IgD-negative memory B cell (primary cell): Measurements from ENCODE around the gene PIGA. TPM values are rescaled to one million over a fixed set of nuclear protein-coding genes. Genes with fewer than 3 reads are reported as not detected.
A peak's percentile ranks its signal among the peaks of the same experiment; 100 is the strongest.
"Not testable (repeated sequence)": the region's sequence is repeated elsewhere in the genome, so short reads cannot be mapped to it uniquely, and the experiment has no call there.

Experiments
- H3K27ac Mint-ChIP-seq, 3 donors: one replicate each; pipeline ENCODE4 v1.8.0; 2020 to 2022; ENCODE audit warnings: mild to moderate bottlenecking in 3 of 3, mixed read lengths in 3 of 3, moderate library complexity in 1 of 3
- H3K27me3 Mint-ChIP-seq: one replicate; pipeline ENCODE4 v1.8.0; 2021; ENCODE audit warnings: mixed read lengths
- H3K36me3 Mint-ChIP-seq: one replicate; pipeline ENCODE4 v1.8.0; 2020; ENCODE audit warnings: mild to moderate bottlenecking, mixed read lengths
- H3K4me1 Mint-ChIP-seq, 3 donors: one replicate each; pipeline ENCODE4 v1.8.0; 2020 to 2022; ENCODE audit warnings: mixed read lengths in 3 of 3, mild to moderate bottlenecking in 1 of 3
- H3K4me3 Mint-ChIP-seq, 4 donors: one replicate each; pipeline ENCODE4 v1.8.0; 2020 to 2022; ENCODE audit warnings: mild to moderate bottlenecking in 4 of 4, mixed read lengths in 4 of 4, moderate library complexity in 3 of 4
- H3K9me3 Mint-ChIP-seq, 3 donors: one replicate each; pipeline ENCODE4 v1.8.0; 2020 to 2021; ENCODE audit warnings: mixed read lengths in 3 of 3, mild to moderate bottlenecking in 1 of 3
- polyA plus RNA-seq: library from polyadenylated mRNA; unstranded; fragments of 300-500 nt; fragmentation: Illumina TruSeq; gene quantifications from one replicate; pipeline ENCODE4 v1.2.3, GENCODE V29; 2021

Gene PIGA
- polyA plus RNA-seq, 1 donor from 2014 or later = 5.2 TPM

DNA sequence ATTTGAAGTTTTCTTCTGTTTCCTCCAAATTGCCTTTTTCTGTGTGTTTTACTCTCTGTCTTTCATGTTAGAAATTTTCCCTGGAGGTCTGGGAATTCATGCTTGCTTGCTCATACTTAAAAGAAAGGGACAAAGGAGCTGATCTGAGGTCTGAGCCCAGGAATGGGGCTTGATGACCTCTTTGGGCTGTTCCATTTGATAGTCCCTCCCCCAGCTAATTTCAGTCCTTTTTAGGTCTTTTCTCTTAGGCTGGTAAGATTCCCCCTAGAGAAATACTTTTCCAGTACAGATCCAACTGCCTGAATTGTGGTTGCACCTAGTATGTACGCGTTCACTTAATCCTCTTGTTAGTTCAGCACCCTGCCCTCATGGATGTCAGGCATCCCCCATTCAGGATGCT is 5.5 kb upstream of the PIGA start:
- no peak overlapping the region for H3K4me3 Mint-ChIP-seq
- no peaks in the 10 kb centered on the region for H3K9me3 Mint-ChIP-seq
- H3K36me3 Mint-ChIP-seq = no peaks in the 10 kb centered on the region
- peaks cover 12% of the 10 kb centered on the region for H3K27me3 Mint-ChIP-seq
- peaks cover 2 to 6% (median 2%) of the 10 kb centered on the region in 3 donors for H3K4me1 Mint-ChIP-seq
- no peak overlapping the region for H3K27ac Mint-ChIP-seq

DNA sequence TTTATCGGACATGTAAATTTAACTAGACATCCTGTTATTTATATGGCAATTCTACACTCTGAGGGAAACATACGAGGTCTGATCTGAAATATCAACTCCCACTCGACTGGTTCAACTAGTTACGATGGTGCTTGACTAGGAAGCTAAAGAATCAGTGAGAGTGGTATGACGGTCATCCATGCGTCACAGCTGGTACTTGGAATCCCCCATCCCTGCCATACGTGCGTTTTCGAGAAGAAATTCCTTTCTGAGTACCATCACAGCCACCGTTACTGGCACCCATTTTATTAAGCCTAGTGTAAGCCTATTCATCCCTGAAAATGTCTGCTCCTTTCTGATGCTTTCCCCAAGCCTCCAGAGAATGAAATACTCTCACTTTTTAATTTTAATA is 695 bp upstream of the PIGA start:
- H3K4me3 Mint-ChIP-seq = peak overlapping the region; percentile 90 to 98 (median 96)
- H3K36me3 Mint-ChIP-seq = no peaks in the 10 kb centered on the region
- peaks cover 8% of the 10 kb centered on the region for H3K27me3 Mint-ChIP-seq
- peak overlapping the region; percentile 72 to 98 (median 93) for H3K27ac Mint-ChIP-seq
- H3K9me3 Mint-ChIP-seq = no peaks in the 10 kb centered on the region
- H3K4me1 Mint-ChIP-seq = peaks cover 2 to 12% (median 8%) of the 10 kb centered on the region in 3 donors

DNA sequence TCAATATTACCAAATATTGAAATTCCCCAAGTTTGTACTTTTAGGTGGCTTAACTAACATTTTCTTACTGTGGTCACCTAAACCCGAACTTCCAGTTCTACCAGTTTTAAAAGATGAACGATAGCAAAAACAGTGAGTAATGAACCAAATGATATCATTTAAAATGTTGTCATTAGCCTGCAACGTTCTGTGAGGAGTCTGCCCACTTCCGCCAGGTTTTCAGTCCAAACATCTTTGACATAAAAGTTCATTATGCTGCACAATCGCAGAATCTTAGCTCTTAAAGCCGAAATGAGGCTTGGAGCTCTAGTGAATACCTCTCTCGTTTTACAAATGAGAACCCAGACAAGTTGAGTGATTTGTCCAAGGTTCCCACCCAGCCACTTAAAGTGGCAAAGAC is 762 bp downstream of the PIGA start:
- Mint-ChIP-seq H3K27ac (peak overlapping the region; percentile 93 to 98 (median 95)), H3K36me3 (no peaks in the 10 kb centered on the region), H3K4me1 (peaks cover 0 to 12% (median 8%) of the 10 kb centered on the region in 3 donors), H3K27me3 (peaks cover 5% of the 10 kb centered on the region), H3K4me3 (peak overlapping the region; percentile 90 to 98 (median 96)), H3K9me3 (no peaks in the 10 kb centered on the region)

DNA sequence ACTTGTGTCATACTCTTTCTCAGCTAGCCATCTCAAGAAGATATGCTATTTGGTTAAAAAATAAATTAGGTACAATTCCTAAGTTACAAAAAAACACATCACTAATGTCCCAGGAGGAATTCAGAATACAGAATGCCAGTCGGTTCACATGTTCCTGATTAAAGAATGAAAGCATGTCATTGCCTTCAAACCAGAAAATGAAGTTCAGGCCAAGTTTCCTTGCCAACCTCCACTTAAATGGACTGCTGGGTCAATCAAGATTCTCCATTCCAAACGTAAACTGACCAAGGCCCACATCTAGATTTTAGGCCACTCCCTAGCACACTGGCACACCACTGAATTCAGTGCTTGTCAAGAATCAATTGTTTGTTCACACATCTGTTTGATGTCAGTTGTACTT is 6.5 kb downstream of the PIGA start:
- peaks cover 0 to 3% (median 2%) of the 10 kb centered on the region in 3 donors for H3K4me1 Mint-ChIP-seq
- H3K9me3 Mint-ChIP-seq = no peaks in the 10 kb centered on the region
- H3K27ac Mint-ChIP-seq = no peak overlapping the region
- no peaks in the 10 kb centered on the region for H3K27me3 Mint-ChIP-seq
- no peaks in the 10 kb centered on the region for H3K36me3 Mint-ChIP-seq
- no peak overlapping the region for H3K4me3 Mint-ChIP-seq

DNA sequence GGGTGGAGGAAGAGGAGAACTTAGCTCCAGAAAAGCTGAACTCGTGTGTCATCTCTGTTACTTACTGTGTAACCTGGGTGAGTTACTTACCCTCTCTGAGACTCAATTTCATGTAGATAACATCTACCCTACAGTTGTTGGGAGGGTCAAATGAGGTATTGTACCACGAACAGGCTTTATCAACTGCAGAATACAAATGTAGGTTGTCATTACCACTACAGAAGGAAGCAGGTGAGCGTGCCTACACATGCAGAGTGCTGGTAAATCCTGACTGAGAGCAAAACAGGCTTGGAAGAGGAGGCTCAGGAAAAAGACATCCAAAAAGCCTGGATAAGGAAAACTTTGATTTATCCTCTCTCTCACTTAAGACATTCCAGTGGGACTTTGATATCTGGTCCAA is 7.2 kb downstream of the PIGA start:
- H3K4me3 Mint-ChIP-seq = no peak overlapping the region
- H3K9me3 Mint-ChIP-seq = no peaks in the 10 kb centered on the region
- no peaks in the 10 kb centered on the region for H3K36me3 Mint-ChIP-seq
- H3K27ac Mint-ChIP-seq = no peak overlapping the region
- H3K27me3 Mint-ChIP-seq = peaks cover 1% of the 10 kb centered on the region
- H3K4me1 Mint-ChIP-seq = peaks cover 0 to 3% (median 2%) of the 10 kb centered on the region in 3 donors

DNA sequence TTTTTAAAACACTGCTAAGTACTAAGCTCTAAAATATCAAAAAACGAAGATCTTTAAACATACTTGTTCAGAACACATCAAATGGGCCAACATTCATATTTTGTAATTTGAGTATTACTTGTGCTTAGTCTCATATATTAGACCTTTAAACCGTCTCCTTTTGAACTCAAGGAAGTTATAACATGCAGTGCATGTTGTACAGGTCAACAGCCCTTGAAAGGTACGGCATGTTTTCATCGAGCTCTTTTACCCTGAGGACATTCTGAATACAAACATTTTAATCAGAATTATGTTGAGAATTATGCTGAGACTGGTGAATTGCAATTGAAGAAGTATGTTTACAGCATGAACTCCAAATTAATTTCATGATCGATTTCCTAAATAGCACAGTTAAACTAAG is 12.9 kb downstream of the PIGA start:
- Mint-ChIP-seq H3K4me3 (no peak overlapping the region), H3K4me1 (no peaks in the 10 kb centered on the region), H3K36me3 (peaks cover 1% of the 10 kb centered on the region), H3K9me3 (no peaks in the 10 kb centered on the region), H3K27ac (no peak overlapping the region), H3K27me3 (peaks cover 1% of the 10 kb centered on the region)

DNA sequence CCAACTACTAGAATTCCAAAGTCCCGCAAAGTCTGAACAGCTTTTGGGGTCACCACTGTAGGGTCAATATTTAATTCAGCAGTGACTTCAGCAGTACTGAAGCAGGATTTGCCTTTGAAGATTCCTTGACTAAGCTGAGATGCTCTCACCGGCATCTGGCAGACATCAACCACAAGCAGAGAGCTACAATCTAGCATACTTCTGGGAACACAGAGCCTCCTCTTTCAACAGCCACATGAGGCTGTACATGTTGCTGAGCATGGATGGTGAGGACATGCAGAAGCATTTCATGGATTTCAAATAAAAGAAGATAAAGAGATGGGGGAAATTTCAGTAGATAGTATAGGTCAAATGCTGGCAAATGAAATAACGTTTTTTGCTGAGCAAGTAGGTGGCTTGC is 13.3 kb downstream of the PIGA start:
- no peak overlapping the region for H3K27ac Mint-ChIP-seq
- H3K27me3 Mint-ChIP-seq = peaks cover 1% of the 10 kb centered on the region
- peaks cover 1% of the 10 kb centered on the region for H3K36me3 Mint-ChIP-seq
- H3K9me3 Mint-ChIP-seq = no peaks in the 10 kb centered on the region
- peak overlapping the region in 1 of 4 donors; percentile 48 for H3K4me3 Mint-ChIP-seq
- no peaks in the 10 kb centered on the region for H3K4me1 Mint-ChIP-seq

DNA sequence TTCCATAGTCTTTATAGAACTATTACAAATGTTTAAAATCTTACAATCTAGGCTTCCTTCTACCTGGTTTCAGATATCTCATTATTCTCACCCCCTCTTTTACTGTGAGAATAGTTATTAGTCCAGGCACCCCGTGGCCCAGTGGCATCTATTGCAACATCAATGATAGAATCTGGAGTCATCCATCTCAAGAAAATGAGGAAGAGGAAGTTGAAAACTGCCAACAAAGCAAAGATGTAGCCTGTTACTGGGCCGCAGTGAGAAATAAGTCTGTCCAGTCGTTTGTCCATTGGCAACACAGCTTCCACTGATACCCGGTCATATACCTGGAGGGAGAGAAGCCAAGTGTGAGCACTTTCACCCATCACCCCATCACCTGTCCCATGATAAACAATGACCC is 13.9 kb downstream of the PIGA start:
- Mint-ChIP-seq H3K27ac (peak overlapping the region in 1 of 3 donors; percentile 67), H3K36me3 (peaks cover 1% of the 10 kb centered on the region), H3K27me3 (peaks cover 1% of the 10 kb centered on the region), H3K9me3 (no peaks in the 10 kb centered on the region), H3K4me1 (no peaks in the 10 kb centered on the region), H3K4me3 (no peak overlapping the region)

DNA sequence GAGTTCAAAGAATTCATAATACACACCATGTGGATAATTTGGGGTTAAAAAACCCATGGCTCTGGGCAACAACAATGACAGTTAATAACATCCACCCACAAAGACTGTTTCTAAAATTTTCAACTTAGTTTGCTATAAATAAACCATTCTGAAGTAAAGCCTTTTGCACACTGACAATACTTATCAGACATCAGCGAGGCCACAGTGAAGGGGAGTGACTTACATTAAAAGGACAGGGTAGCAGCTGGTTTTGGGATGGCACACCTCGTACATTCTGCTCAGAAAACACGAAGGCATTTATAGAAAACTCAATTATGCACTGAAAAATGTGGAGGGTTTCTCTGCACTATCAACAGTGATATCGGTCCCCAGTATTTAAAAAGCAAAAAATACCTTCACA is 15.0 kb downstream of the PIGA start:
- Mint-ChIP-seq H3K27me3 (peaks cover 1% of the 10 kb centered on the region), H3K27ac (no peak overlapping the region), H3K9me3 (no peaks in the 10 kb centered on the region), H3K36me3 (peaks cover 1% of the 10 kb centered on the region), H3K4me1 (no peaks in the 10 kb centered on the region), H3K4me3 (no peak overlapping the region)

DNA sequence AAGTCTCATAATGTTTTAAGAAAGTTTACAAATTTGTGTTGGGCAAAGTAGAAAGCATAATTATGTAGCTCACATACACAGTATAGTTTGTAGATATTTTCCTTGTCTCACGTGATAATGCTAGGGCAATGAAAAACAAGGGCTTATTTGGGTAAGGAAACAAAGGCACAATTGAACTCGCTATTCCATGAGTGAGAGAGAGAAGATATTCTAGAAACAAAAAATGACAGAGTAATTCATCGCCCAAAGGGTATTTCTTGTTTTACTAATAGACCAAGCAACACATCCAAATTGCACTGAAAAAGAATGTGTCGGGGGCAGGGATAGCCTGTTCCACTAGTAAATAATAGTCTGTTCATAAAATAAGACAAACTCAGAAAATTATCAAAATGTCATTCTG is 16.2 kb downstream of the PIGA start:
- Mint-ChIP-seq H3K9me3 (no peaks in the 10 kb centered on the region), H3K4me1 (no peaks in the 10 kb centered on the region), H3K27me3 (peaks cover 1% of the 10 kb centered on the region), H3K27ac (no peak overlapping the region), H3K4me3 (no peak overlapping the region), H3K36me3 (peaks cover 1% of the 10 kb centered on the region)

DNA sequence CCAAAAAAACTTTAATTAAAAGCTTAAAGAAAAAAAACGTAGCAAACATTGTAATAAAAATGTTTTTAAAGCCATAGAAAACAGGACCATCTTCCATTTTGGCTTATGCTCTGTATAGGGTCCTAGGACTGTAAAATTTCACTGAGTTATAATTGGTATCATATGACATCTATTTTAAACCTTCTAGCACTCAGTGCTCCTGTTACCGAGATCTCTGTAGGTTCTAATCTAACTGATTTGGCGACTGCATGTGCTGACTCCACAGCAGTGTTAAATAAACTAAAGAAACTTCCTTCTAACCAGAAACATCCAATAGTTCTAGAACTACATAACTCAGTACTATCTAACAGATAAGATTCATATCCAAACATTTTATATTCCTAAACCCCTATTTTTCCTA is 19.8 kb downstream of the PIGA start, which contains the start of gene ASB11:
Gene ASB11, minus strand, starts transcription at position 132 of the 400 bp plus-strand sequence. Its CDS starts 35 bp downstream, at position 97.
- Mint-ChIP-seq H3K27me3 (no peaks in the 10 kb centered on the region), H3K4me1 (no peaks in the 10 kb centered on the region), H3K27ac (no peak within 1 kb of the TSS), H3K4me3 (no peak within 1 kb of the TSS), H3K9me3 (no peaks in the 10 kb centered on the region), H3K36me3 (no peaks in the 10 kb centered on the region)

DNA sequence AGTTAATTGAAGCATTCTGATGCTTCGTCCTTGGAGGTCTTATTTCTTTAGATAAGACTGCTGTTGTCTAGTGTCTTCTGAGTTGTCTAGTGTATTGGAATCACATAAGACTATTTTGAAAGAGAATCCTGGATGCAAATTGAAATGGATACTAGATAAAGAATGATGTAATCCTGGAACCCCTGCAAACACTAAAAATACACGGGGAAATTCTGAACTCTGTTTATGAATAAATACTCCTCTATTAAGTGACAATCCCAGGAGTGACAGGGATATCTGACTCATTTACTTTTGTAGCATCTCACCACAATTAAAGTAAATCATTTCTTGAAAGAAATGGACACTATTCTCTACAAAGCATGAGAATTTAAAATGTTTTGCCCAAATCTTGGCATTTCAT is 20.9 kb downstream of the PIGA start:
- H3K36me3 Mint-ChIP-seq = no peaks in the 10 kb centered on the region

DNA sequence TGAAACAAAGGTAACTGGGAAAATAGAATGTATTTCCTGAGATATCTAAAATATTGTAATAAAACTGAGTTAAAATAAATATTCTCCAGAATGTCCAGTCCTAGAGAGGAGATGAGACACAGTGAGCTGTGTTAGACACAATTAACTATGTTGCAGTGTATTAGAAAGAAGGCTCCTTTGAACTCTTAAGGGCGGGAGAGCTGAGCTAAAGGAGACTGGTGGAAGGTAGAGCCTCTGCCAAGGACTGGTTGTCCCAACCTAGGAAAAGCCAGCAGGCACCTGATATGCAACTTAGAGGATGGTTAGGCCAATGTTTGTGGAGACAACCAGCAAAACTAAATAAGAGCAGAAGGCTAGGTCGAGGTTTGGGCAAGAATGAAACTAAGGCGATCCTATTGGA is 24.2 kb downstream of the PIGA start:
- H3K4me3 Mint-ChIP-seq = no peak overlapping the region
- H3K36me3 Mint-ChIP-seq = no peaks in the 10 kb centered on the region
- H3K27ac Mint-ChIP-seq = no peak overlapping the region
- H3K4me1 Mint-ChIP-seq = no peaks in the 10 kb centered on the region
- peaks cover 1% of the 10 kb centered on the region for H3K27me3 Mint-ChIP-seq
- H3K9me3 Mint-ChIP-seq = no peaks in the 10 kb centered on the region

More for the DNA sequence above, 20.9 kb downstream of the PIGA start:
- Mint-ChIP-seq H3K9me3 (no peaks in the 10 kb centered on the region), H3K27me3 (no peaks in the 10 kb centered on the region), H3K4me1 (no peaks in the 10 kb centered on the region), H3K4me3 (no peak overlapping the region), H3K27ac (no peak overlapping the region)

DNA sequence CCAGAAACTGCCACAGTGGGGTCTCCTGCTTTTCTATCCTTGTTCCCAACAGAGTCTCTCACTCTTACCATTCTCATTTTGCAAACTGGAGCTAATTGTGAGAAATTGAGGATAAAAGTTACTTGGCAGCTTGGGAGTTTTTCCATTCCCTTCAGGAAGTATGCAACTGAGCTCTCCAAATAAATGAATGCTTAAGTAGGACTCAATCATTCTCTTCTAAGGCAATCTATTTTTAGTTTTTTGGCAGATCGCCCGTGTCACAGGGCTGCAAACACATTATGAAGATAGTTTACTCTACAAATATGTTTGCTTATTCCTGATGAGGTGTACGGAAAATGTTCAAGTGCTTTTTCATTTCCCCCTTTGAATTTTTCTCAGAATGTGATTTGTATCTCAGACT is 25.2 kb downstream of the PIGA start:
- peaks cover 3% of the 10 kb centered on the region for H3K27me3 Mint-ChIP-seq
- no peaks in the 10 kb centered on the region for H3K9me3 Mint-ChIP-seq
- no peaks in the 10 kb centered on the region for H3K4me1 Mint-ChIP-seq
- no peak overlapping the region for H3K4me3 Mint-ChIP-seq
- no peaks in the 10 kb centered on the region for H3K36me3 Mint-ChIP-seq
- H3K27ac Mint-ChIP-seq = no peak overlapping the region

DNA sequence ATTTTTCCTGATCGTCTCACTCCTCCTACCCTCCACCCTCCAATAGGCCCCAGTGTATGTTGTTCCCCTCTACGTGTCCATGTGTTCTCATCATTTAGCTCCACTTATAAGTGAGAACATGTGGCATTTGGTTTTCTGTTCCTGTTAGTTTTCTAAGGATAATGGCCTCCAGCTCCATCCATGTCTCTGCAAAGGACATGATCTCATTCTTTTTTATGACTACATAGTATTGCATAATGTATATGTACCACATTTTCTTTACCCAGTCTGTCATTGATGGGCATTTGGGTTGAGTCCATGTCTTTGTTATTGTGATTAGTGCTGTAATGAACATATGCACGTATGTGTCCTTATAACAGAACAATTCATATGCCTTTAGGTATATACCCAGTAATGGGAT is 29.4 kb downstream of the PIGA start:
- not testable (repeated sequence) for H3K27me3 Mint-ChIP-seq, H3K36me3 Mint-ChIP-seq, H3K9me3 Mint-ChIP-seq, H3K4me1 Mint-ChIP-seq, H3K27ac Mint-ChIP-seq, H3K4me3 Mint-ChIP-seq

DNA sequence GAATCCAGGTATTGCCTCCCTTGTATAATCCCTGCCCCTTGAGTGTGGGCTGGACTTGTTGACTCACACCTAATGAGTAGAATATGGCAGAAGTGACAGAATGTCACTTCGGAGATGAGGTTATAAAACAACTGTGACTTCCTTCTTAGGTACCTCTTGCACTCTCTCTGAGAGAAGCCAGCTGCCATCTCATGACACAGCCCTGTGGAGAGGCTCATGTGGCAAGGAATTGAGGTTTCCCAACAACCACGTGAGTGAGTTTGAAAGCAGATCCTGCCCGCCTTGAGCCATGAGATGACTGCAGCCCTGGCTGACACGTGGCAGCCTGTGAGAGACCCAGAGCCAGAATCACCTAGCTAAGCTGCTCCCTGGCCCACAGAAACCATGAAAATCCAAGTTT is 33.4 kb downstream of the PIGA start:
- peaks cover 0 to 3% (median 1%) of the 10 kb centered on the region in 3 donors for H3K4me1 Mint-ChIP-seq
- H3K27me3 Mint-ChIP-seq = peaks cover 7% of the 10 kb centered on the region
- no peaks in the 10 kb centered on the region for H3K9me3 Mint-ChIP-seq
- H3K4me3 Mint-ChIP-seq = no peak overlapping the region
- no peak overlapping the region for H3K27ac Mint-ChIP-seq
- H3K36me3 Mint-ChIP-seq = no peaks in the 10 kb centered on the region
